Measurements from ENCODE around the gene EEF1AKMT4.

DNA sequence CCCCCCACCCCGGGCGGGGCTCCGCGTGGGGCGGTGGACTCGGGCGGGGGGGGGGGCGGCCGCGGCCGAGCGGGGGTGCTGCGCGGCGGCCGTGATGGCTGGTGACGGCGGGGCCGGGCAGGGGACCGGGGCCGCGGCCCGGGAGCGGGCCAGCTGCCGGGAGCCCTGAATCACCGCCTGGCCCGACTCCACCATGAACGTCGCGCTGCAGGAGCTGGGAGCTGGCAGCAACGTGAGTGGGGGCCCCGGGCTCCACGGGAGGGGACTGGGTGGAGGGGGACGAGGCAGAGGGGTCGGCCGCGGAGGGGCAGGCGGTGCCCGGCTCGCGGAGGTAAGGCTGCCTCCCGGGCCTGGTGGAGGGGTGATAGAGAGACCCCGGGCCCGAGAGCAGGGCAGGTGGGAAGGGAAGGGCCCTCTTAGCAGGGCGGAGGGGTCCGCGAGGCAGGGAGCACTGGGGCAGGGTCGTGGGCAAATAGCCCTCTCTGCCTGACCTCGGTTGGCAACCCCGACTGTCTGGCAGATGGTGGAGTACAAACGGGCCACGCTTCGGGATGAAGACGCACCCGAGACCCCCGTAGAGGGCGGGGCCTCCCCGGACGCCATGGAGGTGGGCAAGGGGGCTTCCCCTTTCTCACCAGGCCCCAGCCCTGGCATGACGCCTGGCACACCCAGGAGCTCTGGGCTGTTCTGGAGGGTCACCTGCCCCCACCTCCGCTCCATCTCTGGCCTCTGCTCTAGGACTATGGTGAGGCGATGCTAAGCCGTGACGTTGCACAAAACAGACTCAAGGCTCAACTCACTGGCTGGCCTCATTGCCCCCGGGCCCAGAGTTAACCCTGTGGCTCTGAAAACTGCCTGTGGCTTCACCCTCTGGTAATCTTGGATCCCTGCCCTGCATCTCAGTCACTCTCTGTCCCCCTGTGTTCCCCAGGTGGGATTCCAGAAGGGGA is 26.8 kb downstream of the EEF1AKMT4 start, which contains the start of gene ECE2:
- TF ChIP-seq, protein P1, sequence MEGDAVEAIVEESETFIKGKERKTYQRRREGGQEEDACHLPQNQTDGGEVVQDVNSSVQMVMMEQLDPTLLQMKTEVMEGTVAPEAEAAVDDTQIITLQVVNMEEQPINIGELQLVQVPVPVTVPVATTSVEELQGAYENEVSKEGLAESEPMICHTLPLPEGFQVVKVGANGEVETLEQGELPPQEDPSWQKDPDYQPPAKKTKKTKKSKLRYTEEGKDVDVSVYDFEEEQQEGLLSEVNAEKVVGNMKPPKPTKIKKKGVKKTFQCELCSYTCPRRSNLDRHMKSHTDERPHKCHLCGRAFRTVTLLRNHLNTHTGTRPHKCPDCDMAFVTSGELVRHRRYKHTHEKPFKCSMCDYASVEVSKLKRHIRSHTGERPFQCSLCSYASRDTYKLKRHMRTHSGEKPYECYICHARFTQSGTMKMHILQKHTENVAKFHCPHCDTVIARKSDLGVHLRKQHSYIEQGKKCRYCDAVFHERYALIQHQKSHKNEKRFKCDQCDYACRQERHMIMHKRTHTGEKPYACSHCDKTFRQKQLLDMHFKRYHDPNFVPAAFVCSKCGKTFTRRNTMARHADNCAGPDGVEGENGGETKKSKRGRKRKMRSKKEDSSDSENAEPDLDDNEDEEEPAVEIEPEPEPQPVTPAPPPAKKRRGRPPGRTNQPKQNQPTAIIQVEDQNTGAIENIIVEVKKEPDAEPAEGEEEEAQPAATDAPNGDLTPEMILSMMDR (IDR thresholded peaks at IDR 0.05): no peak
- TF ChIP-seq POLR2A (IDR thresholded peaks at IDR 0.05): no peak

Data from breast epithelium (tissue), 3 donors.